Activated naive CD4-positive, alpha-beta T cell treated with anti-CD3 and anti-CD28 coated beads, Interleukin-2, amount 50 U/mL, for 24 hours (primary cell): ENCODE data around the gene TBC1D32.
"Not testable (repeated sequence)": the region's sequence is repeated elsewhere in the genome, so short reads cannot be mapped to it uniquely, and the experiment has no call there.

Experiments used
- H3K27ac Mint-ChIP-seq: one replicate; pipeline ENCODE4 v1.8.0; 2021; ENCODE audit warnings: mild to moderate bottlenecking, mixed read lengths
- H3K27me3 Mint-ChIP-seq: one replicate; pipeline ENCODE4 v1.8.0; 2021; ENCODE audit warnings: mixed read lengths
- H3K36me3 Mint-ChIP-seq: one replicate; pipeline ENCODE4 v1.8.0; 2021; ENCODE audit warnings: mixed read lengths
- H3K4me1 Mint-ChIP-seq: one replicate; pipeline ENCODE4 v1.8.0; 2021; ENCODE audit warnings: mixed read lengths
- H3K4me3 Mint-ChIP-seq: one replicate; pipeline ENCODE4 v1.8.0; 2021; ENCODE audit warnings: mild to moderate bottlenecking, mixed read lengths
- H3K9me3 Mint-ChIP-seq: one replicate; pipeline ENCODE4 v1.8.0; 2021; ENCODE audit warnings: mixed read lengths

Gene TBC1D32

DNA sequence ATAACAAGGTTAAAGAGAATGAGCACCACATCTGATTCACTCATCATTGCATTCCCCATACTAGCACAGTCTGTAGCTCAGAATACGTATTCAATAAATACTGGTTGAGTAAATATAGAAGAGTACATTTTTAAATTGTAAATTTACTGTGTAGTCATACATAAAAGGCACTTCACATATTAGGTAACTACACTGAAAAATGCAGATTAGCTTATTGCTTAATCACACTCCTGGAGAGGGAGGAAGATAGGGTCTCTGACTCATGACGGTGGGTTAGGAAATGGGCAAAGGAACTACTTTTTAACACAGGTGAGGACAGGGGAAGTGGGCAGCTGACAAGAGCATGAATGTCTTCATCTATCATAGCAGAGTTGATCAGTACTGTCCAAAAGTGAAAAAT, 133.2 kb downstream of the TBC1D32 start:
- H3K27ac Mint-ChIP-seq, result no peak overlapping the region

DNA sequence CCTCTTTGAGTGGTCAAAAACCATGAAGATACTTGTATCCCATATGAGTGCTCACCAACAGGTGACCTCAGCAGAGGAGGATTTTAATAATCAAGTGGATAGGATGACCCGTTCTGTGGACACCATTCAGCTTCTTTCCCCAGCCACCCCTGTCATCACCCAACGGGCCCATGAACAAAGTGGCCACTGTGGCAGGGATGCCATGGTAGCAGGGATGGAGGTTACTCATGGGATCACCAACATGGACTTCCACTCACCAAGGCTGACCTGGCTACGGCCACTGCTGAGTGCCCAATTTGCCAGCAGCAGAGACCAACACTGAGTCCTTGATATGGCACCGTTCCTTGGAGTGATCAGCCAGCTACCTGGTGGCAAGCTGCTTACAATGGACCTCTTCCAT, 138.2 kb downstream of the TBC1D32 start:
- H3K36me3 Mint-ChIP-seq, result peaks cover 13% of the 10 kb centered on the region
- not testable (repeated sequence) for H3K4me3 Mint-ChIP-seq, H3K9me3 Mint-ChIP-seq, H3K27me3 Mint-ChIP-seq, H3K27ac Mint-ChIP-seq, H3K4me1 Mint-ChIP-seq

More for the DNA sequence above, 133.2 kb downstream of the TBC1D32 start:
- peaks cover 13% of the 10 kb centered on the region for H3K36me3 Mint-ChIP-seq
- H3K9me3 Mint-ChIP-seq, result no peaks in the 10 kb centered on the region
- no peak overlapping the region for H3K4me3 Mint-ChIP-seq
- H3K27me3 Mint-ChIP-seq, result no peaks in the 10 kb centered on the region
- no peaks in the 10 kb centered on the region for H3K4me1 Mint-ChIP-seq

DNA sequence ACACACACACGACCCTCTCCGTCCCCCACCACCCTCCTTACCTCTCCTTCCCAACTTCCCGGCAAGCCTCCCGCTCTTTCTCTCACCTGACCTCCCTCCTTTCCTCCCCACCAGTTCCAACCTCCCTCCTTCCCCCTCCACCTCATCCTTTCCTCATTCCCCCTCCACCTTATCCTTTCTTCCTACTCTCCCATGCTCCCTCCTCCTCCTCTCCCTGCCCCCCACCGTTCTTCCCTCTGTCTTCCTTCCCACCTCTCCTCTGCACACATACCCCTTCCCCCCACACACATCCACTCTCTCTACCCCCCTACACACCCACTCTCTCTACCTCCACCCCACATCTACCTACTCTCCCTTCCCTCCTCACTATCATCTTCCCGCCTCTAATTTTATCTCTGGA, 144.2 kb downstream of the TBC1D32 start:
- no peak overlapping the region for H3K4me3 Mint-ChIP-seq
- H3K36me3 Mint-ChIP-seq, result peaks cover 5% of the 10 kb centered on the region
- no peak overlapping the region for H3K27ac Mint-ChIP-seq
- H3K4me1 Mint-ChIP-seq, result no peaks in the 10 kb centered on the region
- no peaks in the 10 kb centered on the region for H3K27me3 Mint-ChIP-seq
- H3K9me3 Mint-ChIP-seq, result no peaks in the 10 kb centered on the region

DNA sequence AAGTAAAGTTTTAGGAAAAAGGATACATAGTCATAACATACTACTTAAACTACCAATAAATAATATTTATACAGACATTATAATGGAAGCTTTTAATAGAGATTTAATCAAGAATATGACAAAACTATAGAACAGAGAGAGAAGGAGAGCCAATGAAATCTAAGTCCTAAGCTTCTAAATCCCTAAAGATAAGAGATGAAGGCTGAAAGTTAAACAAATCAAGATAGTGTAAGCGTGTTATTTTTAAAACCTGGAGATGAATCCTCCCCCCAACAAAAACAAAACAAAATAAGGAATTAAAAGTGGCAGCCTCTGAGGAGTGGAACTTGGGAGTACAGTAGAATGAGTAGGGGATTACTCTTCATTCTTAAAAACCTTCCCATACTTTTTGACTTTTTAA, 145.9 kb downstream of the TBC1D32 start:
- Mint-ChIP-seq H3K4me3 (no peak overlapping the region), H3K27ac (no peak overlapping the region), H3K4me1 (no peaks in the 10 kb centered on the region), H3K9me3 (no peaks in the 10 kb centered on the region), H3K36me3 (peaks cover 9% of the 10 kb centered on the region), H3K27me3 (no peaks in the 10 kb centered on the region)

DNA sequence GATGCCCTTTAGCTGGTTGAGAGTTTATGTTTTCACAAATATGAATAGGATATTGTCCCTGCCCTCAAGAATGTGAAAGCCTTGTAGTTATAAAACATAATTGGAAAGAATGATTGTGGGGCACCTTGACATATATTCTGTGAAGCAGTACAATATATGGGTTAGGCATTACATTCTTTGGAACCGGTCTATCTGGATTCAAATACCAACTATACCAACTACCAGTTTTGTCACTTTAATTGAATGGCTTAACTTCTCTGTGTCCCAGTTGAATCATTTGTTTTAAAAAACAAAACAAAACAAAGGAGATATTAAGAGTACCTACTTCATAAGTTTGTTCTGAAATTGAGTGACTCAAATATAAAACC, 146.5 kb downstream of the TBC1D32 start:
- Mint-ChIP-seq H3K36me3 (peaks cover 9% of the 10 kb centered on the region), H3K27ac (no peak overlapping the region), H3K9me3 (no peaks in the 10 kb centered on the region), H3K4me3 (no peak overlapping the region), H3K27me3 (no peaks in the 10 kb centered on the region), H3K4me1 (no peaks in the 10 kb centered on the region)

DNA sequence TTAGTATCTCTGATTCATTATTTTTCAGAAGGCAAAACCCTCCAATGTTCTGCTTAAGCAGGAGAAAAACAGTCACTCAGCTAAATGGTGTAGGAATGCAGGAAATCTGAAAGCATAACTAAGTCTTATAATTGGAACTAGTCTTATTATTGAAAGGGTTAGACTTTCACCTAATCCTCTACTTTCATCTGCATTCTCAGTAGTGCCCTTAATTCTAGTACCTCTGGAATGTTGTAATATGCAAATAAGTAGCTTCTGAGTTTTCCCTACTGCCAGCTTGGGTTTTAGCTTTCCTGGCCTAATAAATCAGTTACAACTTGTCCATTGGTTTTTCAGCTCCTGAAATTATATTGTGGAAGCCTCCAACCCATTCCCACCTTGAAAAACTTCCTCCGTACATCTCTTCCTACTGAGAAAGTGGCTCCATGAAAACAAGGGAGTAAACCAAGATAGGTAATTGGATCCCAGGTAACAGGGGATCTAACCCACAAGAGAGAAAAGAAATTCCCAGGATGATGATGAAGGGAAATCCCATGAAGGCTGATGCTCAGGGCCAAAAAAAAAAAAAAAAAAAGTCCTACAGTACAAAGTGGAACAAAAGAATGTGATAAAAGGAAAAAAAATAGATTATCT, 147.0 kb downstream of the TBC1D32 start:
- Mint-ChIP-seq H3K4me3 (no peak overlapping the region), H3K9me3 (no peaks in the 10 kb centered on the region), H3K4me1 (no peaks in the 10 kb centered on the region), H3K36me3 (peaks cover 7% of the 10 kb centered on the region), H3K27ac (no peak overlapping the region), H3K27me3 (no peaks in the 10 kb centered on the region)

DNA sequence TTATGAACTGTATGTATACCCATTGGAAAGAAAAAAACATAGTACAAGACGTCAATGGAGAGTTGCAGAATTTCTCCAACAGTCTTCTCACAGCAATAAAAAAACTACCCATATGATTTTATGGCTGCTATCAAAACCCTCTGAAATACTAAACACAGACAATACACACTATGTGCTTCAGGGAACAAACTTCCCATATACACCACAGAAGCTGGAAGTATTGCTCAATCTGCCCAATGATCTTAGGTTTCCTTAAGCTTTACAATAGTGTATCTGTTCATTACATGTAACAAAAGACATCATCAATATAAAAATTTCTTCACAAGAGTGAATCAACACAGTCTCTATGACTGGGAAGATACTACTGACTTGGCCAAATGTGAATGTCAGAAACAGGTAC, 150.5 kb downstream of the TBC1D32 start:
- Mint-ChIP-seq H3K9me3 (peaks cover 10% of the 10 kb centered on the region), H3K36me3 (peaks cover 29% of the 10 kb centered on the region), H3K4me1 (no peaks in the 10 kb centered on the region), H3K27ac (no peak overlapping the region), H3K27me3 (no peaks in the 10 kb centered on the region), H3K4me3 (no peak overlapping the region)

DNA sequence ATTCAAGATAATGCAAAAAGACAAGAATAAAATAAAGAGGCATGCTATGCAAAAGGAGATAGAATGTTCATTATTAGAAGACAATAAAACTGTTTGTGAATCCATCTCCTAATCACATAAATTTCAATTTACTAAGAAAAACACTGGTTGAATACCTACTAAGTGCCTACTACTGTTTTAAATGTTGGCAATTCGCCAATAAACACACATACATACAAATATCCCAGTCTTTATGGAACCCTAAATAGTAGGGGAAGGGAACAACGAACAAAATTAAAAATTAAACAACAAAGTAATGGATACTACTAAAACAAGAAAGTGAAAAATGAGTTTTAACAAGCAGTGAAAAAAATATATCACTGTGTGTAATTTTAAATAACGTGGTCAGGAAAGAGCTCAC, 158.5 kb downstream of the TBC1D32 start:
- Mint-ChIP-seq H3K36me3 (peaks cover 36% of the 10 kb centered on the region), H3K27ac (no peak overlapping the region), H3K9me3 (no peaks in the 10 kb centered on the region), H3K27me3 (no peaks in the 10 kb centered on the region), H3K4me1 (no peaks in the 10 kb centered on the region), H3K4me3 (no peak overlapping the region)

DNA sequence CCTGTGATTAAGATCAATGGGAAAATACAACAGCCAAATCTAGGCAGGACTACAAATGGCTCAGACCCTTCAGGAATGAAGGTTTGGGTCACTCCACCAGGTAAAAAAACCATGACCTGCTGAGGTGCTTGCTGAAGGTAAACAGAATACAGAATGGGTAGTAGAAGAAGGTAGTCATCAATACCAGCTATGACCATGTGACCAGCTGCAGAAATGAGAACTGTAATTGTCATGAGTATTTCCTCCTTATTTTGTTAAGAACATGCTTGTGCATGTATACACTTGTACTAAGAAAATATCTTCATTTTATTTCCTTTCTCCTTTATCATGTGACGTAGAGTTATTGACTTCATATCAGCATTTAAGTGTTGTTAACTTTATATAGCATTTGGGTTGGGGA, 161.8 kb downstream of the TBC1D32 start:
- H3K27ac Mint-ChIP-seq, H3K27me3 Mint-ChIP-seq, H3K9me3 Mint-ChIP-seq, H3K4me1 Mint-ChIP-seq, H3K4me3 Mint-ChIP-seq: not testable (repeated sequence)
- peaks cover 19% of the 10 kb centered on the region for H3K36me3 Mint-ChIP-seq

DNA sequence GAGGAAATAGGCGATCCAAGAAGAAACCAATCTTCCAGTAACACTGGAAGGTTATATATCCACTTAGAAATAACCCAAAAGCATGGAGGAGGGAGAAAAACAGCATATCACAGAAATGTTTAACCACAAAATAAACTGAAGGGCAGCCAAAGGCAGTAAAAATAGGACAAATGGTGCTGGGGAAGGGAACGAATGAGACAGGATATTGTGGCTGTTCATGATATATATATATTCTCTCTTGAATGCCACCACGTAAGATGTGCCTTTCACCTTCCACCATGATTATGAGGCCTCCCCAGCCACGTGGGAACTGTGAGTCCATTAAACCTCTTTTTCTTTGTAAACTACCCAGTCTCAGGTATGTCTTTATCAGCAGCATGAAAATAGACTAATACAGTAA, 162.4 kb downstream of the TBC1D32 start:
- no peaks in the 10 kb centered on the region for H3K9me3 Mint-ChIP-seq
- H3K4me1 Mint-ChIP-seq, result no peaks in the 10 kb centered on the region
- H3K36me3 Mint-ChIP-seq, result peaks cover 19% of the 10 kb centered on the region
- H3K27me3 Mint-ChIP-seq, result no peaks in the 10 kb centered on the region
- no peak overlapping the region for H3K27ac Mint-ChIP-seq
- H3K4me3 Mint-ChIP-seq, result no peak overlapping the region

DNA sequence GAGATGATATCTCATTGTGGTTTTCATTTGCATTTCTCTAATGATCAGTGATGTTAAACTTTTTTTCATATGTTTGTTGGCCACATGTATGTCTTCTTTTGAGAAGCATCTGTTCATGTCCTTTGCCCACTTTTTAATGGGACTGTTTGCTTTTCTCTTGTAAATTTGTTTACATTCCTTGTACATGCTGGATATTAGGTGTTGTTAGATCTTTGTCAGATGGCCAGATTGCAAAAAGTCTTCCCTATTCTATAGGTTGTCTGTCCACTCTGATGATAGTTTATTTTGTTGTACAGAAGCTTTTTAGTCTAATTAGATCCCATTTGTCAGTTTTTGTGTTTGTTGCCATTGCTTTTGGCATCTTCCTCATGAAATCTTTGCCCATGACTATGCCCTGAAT, 172.4 kb downstream of the TBC1D32 start:
- peaks cover 23% of the 10 kb centered on the region for H3K9me3 Mint-ChIP-seq
- no peak overlapping the region for H3K4me3 Mint-ChIP-seq
- H3K4me1 Mint-ChIP-seq, result no peaks in the 10 kb centered on the region
- H3K36me3 Mint-ChIP-seq, result peaks cover 41% of the 10 kb centered on the region
- no peak overlapping the region for H3K27ac Mint-ChIP-seq
- H3K27me3 Mint-ChIP-seq, result no peaks in the 10 kb centered on the region

DNA sequence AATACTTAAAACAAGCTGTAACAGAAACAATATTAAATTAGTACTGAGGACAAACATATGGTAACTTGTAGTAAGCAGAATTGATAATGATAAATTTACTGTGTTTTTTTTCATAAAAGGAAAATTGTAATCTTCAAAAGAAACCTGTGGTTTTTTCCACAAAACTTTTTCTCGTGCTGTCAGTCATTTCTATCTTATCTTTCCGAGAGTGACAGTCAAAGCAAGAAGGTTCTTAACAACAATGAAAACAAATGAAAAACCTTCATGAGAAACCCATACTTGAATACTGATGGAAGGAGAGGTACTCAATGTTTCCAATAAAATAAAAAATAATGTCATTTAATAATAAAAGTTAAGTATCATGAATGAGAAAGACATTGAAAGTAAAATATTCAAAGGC, 174.0 kb downstream of the TBC1D32 start:
- Mint-ChIP-seq H3K27ac (no peak overlapping the region), H3K4me1 (no peaks in the 10 kb centered on the region), H3K4me3 (no peak overlapping the region), H3K27me3 (no peaks in the 10 kb centered on the region), H3K9me3 (peaks cover 31% of the 10 kb centered on the region), H3K36me3 (peaks cover 56% of the 10 kb centered on the region)

DNA sequence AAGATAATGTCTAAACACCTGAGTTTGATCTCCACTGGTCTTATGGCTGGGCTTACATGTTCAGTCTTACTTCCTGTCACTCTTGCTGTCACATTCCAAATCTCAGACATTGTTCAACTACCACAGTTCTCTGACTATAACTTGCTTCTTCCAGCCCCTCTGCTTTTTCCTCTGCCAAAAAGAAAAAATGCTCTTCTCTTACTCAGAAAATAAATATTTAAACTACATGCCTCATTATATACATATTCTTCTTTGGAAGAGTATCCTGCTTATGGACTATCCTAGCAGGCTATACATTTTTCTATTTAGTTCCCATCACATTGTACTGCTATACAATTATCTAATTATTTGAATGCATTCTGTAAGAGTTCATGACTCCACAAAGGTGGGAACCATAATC, 175.4 kb downstream of the TBC1D32 start:
- peaks cover 68% of the 10 kb centered on the region for H3K36me3 Mint-ChIP-seq
- H3K9me3 Mint-ChIP-seq, result peaks cover 36% of the 10 kb centered on the region
- no peak overlapping the region for H3K4me3 Mint-ChIP-seq

DNA sequence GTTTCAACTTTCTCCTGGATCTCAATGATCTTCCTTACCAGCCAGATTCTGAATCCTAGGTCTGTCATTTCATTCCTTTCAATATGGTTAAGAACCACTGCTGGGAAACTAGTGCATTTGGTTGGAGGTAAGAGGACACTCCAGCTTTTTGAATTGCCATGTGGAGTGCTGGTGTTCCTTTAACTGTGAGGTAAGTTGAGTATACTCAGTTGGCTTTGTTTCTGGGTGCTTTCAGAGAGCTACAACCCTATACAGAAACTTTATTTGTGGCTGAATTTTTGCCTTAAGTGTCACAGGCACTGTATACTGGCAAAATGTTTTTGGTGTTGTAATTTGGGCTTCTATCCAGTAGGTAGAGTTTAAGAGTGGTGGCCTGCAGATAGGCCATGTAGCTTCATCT, 175.8 kb downstream of the TBC1D32 start:
- no peak overlapping the region for H3K27ac Mint-ChIP-seq
- peaks cover 36% of the 10 kb centered on the region for H3K9me3 Mint-ChIP-seq
- H3K4me1 Mint-ChIP-seq, result no peaks in the 10 kb centered on the region
- H3K4me3 Mint-ChIP-seq, result no peak overlapping the region
- no peaks in the 10 kb centered on the region for H3K27me3 Mint-ChIP-seq
- peaks cover 70% of the 10 kb centered on the region for H3K36me3 Mint-ChIP-seq

More for the DNA sequence above, 175.4 kb downstream of the TBC1D32 start:
- Mint-ChIP-seq H3K27me3 (no peaks in the 10 kb centered on the region), H3K4me1 (no peaks in the 10 kb centered on the region), H3K27ac (no peak overlapping the region)

DNA sequence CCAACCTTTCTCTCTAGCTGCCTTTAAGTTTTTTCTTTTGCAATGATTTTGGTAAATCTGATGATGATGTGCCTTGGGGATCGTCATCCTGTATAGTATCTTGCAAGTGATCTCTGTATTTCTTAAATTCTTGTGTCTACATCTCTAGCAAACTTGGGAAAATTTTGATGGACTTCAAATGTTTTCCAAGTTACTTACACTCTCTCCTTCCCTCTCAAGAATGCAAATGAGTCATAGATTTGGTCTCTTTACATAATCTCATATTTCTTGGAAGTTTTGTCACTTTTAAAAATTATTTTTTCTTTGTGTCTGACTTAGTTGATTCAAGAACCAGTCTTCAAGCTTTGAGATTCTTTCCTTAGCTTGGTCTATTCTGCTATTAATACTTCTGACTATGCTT, 176.4 kb downstream of the TBC1D32 start:
- H3K4me1 Mint-ChIP-seq, result no peaks in the 10 kb centered on the region
- H3K4me3 Mint-ChIP-seq, result no peak overlapping the region
- no peak overlapping the region for H3K27ac Mint-ChIP-seq
- peaks cover 75% of the 10 kb centered on the region for H3K36me3 Mint-ChIP-seq
- H3K9me3 Mint-ChIP-seq, result peaks cover 36% of the 10 kb centered on the region
- H3K27me3 Mint-ChIP-seq, result no peaks in the 10 kb centered on the region

DNA sequence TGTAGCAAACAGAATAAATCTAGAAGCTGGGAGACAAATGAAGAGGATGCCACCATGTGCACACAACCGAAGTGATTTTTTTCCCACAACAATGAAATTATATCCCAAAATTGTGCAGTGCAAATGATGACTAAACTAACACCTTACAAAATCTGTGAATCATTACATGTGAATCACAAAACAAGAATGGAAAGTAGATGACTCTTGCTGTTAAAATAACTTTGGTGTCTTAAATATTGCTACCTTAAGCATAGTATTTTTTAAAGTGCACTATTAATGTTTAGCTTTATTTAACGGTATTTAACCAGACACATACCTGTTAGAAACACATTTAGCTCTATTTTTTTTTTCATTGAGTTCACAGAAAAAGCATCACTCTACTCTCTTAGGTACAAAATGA, 190.8 kb downstream of the TBC1D32 start:
- H3K27ac Mint-ChIP-seq, result no peak overlapping the region
- H3K36me3 Mint-ChIP-seq, result peaks cover 16% of the 10 kb centered on the region
- H3K4me3 Mint-ChIP-seq, result no peak overlapping the region
- no peaks in the 10 kb centered on the region for H3K4me1 Mint-ChIP-seq
- peaks cover 7% of the 10 kb centered on the region for H3K9me3 Mint-ChIP-seq
- no peaks in the 10 kb centered on the region for H3K27me3 Mint-ChIP-seq

DNA sequence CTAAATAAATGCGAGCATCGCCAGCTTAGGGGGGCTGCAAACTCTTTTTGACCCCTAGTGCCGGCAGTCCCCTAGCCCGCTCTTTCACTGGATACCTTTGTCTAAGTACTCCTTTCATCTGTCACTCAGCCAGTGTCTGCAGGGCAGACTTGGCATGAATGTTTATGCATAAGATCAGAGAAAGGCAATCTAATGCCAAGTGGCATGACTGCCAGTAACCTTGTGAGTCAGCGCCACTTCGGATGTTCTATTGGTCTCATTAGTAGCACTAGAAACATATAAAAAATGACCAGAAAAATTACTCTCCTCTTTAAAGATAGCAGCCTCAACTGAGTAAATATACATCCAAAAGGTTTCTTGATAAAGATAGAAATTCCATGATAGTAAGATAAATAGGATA, 192.2 kb downstream of the TBC1D32 start:
- Mint-ChIP-seq H3K4me1 (no peaks in the 10 kb centered on the region), H3K27ac (no peak overlapping the region), H3K9me3 (peaks cover 7% of the 10 kb centered on the region), H3K27me3 (no peaks in the 10 kb centered on the region), H3K36me3 (peaks cover 15% of the 10 kb centered on the region), H3K4me3 (no peak overlapping the region)
